GM21381 (cell line): ENCODE data around the gene SMOC1.

Experiments used
- ATAC-seq: cut with Tn5 transposase; IDR thresholded peaks from one replicate; pipeline ENCODE4 v1.9.1; 2021; ENCODE audit warnings: mild to moderate bottlenecking, moderate library complexity; ENCODE audit not compliant: unreplicated experiment

SMOC1 gene

GRCh38 chr14:70032447-70032846, 153.2 kb downstream of the SMOC1 start:
- no peak for ATAC-seq

GRCh38 chr14:70033116-70033515, 153.9 kb downstream of the SMOC1 start:
- ATAC-seq, result no peak

GRCh38 chr14:70033561-70033960, 154.3 kb downstream of the SMOC1 start:
- no peak for ATAC-seq

GRCh38 chr14:70034257-70034656, 155.0 kb downstream of the SMOC1 start:
- ATAC-seq, result no peak

GRCh38 chr14:70036665-70037064, 157.4 kb downstream of the SMOC1 start:
- no peak for ATAC-seq

- ATAC-seq, result no peak
Measured at GRCh38 chr14:70043001-70043400, 163.8 kb downstream of the SMOC1 start.

- no peak for ATAC-seq
Measured at GRCh38 chr14:70045310-70045709, 166.1 kb downstream of the SMOC1 start.

GRCh38 chr14:70045844-70046535, 166.8 kb downstream of the SMOC1 start:
- no peak for ATAC-seq

GRCh38 chr14:70047598-70048312, 168.5 kb downstream of the SMOC1 start:
- no peak for ATAC-seq

GRCh38 chr14:70048313-70048654, 169.1 kb downstream of the SMOC1 start:
- ATAC-seq, result no peak

GRCh38 chr14:70049605-70050004, 170.4 kb downstream of the SMOC1 start:
- no peak for ATAC-seq

GRCh38 chr14:70050136-70050535, 170.9 kb downstream of the SMOC1 start:
- no peak for ATAC-seq

GRCh38 chr14:70052990-70053389, 173.8 kb downstream of the SMOC1 start:
- no peak for ATAC-seq

GRCh38 chr14:70057519-70058136, 178.4 kb downstream of the SMOC1 start:
- ATAC-seq, result no peak

GRCh38 chr14:70059545-70059944, 180.3 kb downstream of the SMOC1 start:
- ATAC-seq, result no peak

- ATAC-seq, result no peak
Measured at GRCh38 chr14:70061108-70061507, 181.9 kb downstream of the SMOC1 start.

- ATAC-seq, result no peak
Measured at GRCh38 chr14:70064136-70064865, 185.1 kb downstream of the SMOC1 start.

GRCh38 chr14:70067810-70068209, 188.6 kb downstream of the SMOC1 start:
- no peak for ATAC-seq

- no peak for ATAC-seq
Measured at GRCh38 chr14:70069186-70069585, 190.0 kb downstream of the SMOC1 start.

- no peak for ATAC-seq
Measured at GRCh38 chr14:70073924-70074566, 194.8 kb downstream of the SMOC1 start.

- no peak for ATAC-seq
Measured at GRCh38 chr14:70077005-70077404, 197.8 kb downstream of the SMOC1 start.
